ENCODE data around the gene TRIAP1.

- TF ChIP-seq CTCF (conservative IDR thresholded peaks at IDR 0.05) (no peak), EZH2 (IDR thresholded peaks at IDR 0.05; ENCODE audit: low read depth) (no peak)
Observed at GRCh38 chr12:120406553-120406952, 39.6 kb downstream of the TRIAP1 start.

Data from PC-9 (cell line).